ENCODE data around the gene RIMBP2. TPM values are rescaled to one million over a fixed set of nuclear protein-coding genes. Genes with fewer than 3 reads are reported as not detected.

Gene RIMBP2
- total and polyA plus RNA-seq, 9 of the 15 experiments (the other 6 are each of a cell fraction or from before 2014, with no cell fraction given): not detected

- H3K36me3 ChIP-seq (ENCODE audit: control insufficient read depth, insufficient read depth, low read length): no peaks in the 10 kb centered on the region
- peaks cover 10 to 57% of the 10 kb centered on the region in 2 experiments; a peak in 4 of 5 replicates for H3K27me3 ChIP-seq (ENCODE audit: control insufficient read depth in 2 of 2, insufficient read depth in 2 of 2, low read length in 2 of 2)
- CTCF ChIA-PET (ENCODE audit: low intra/inter-chr PET ratio): no interaction called here
- DNase-seq (ENCODE audit: extremely low read depth in 1 of 4, low spot score in 3 of 4) (no peak), FAIRE-seq (no peak), ATAC-seq (no peak)
- in situ Hi-C loops (cut with MboI): no loop called here
- H3K79me2 ChIP-seq (ENCODE audit: control insufficient read depth, insufficient read depth, low read length): no peaks in the 10 kb centered on the region
- H4K20me1 ChIP-seq (replicated peaks; ENCODE audit: control insufficient read depth, insufficient read depth, low read length): no peaks in the 10 kb centered on the region
- no peak overlapping the region for H3K4me3 ChIP-seq
- H3K27ac ChIP-seq (ENCODE audit: extremely low read depth, low read depth, low read length): no peak overlapping the region
- TF ChIP-seq ETV1 (tag; conservative IDR thresholded peaks at IDR 0.05; ENCODE audit: low read depth) (no peak), CHD2 (IDR thresholded peaks at IDR 0.05; ENCODE audit: low read depth, low read length) (no peak), SETDB1 (IDR thresholded peaks at IDR 0.05; ENCODE audit: low read length) (no peak), ZSCAN29 (IDR thresholded peaks at IDR 0.05) (no peak)
- POLR2A ChIA-PET: no interaction called here
- H2AFZ ChIP-seq (ENCODE audit: low read depth, low read length): no peak overlapping the region
- H3K9ac ChIP-seq (ENCODE audit: insufficient read depth in 1 of 2, low read depth in 2 of 2, low read length in 2 of 2): no peak overlapping the region
- no peaks in the 10 kb centered on the region; a peak in 1 of 5 replicates for H3K4me1 ChIP-seq (replicated peaks in 1 of 2; ENCODE audit: control insufficient read depth in 2 of 2, insufficient read depth in 2 of 2, low read length in 2 of 2)
- H3K9me1 ChIP-seq (ENCODE audit: control insufficient read depth, insufficient read depth, low read length): no peaks in the 10 kb centered on the region
- 0% methylated on average over 5 of the region's 5 CpGs for WGBS (ENCODE audit: insufficient coverage, low coverage, missing lambda C conversion rate)
- H3K9me3 ChIP-seq (replicated peaks; ENCODE audit: control insufficient read depth, insufficient read depth, low read depth, low read length): no peaks in the 10 kb centered on the region
- intact Hi-C loops (cut with micrococcal nuclease): no loop called here
- H3K4me2 ChIP-seq (ENCODE audit: insufficient read depth, low read length): no peak overlapping the region
- no TSS peak for BruUV-seq (replicated peaks)
Observed at GRCh38 chr12:130488358-130488710, 227.8 kb downstream of the RIMBP2 start.

- ChIA-PET POLR2A (no interaction called here), CTCF (ENCODE audit: low intra/inter-chr PET ratio) (no interaction called here)
- Histone ChIP-seq H3K27me3 (ENCODE audit: control insufficient read depth in 2 of 2, insufficient read depth in 2 of 2, low read length in 2 of 2) (peaks cover 10 to 56% of the 10 kb centered on the region in 2 experiments; a peak in 4 of 5 replicates), H3K36me3 (ENCODE audit: control insufficient read depth, insufficient read depth, low read length) (no peaks in the 10 kb centered on the region), H3K79me2 (ENCODE audit: control insufficient read depth, insufficient read depth, low read length) (no peaks in the 10 kb centered on the region), H3K9me1 (ENCODE audit: control insufficient read depth, insufficient read depth, low read length) (no peaks in the 10 kb centered on the region), H3K27ac (ENCODE audit: extremely low read depth, low read depth, low read length) (no peak overlapping the region), H3K4me3 (no peak overlapping the region), H3K9ac (ENCODE audit: insufficient read depth in 1 of 2, low read depth in 2 of 2, low read length in 2 of 2) (no peak overlapping the region), H3K9me3 (replicated peaks; ENCODE audit: control insufficient read depth, insufficient read depth, low read depth, low read length) (no peaks in the 10 kb centered on the region), H3K4me1 (replicated peaks in 1 of 2; ENCODE audit: control insufficient read depth in 2 of 2, insufficient read depth in 2 of 2, low read length in 2 of 2) (no peaks in the 10 kb centered on the region; a peak in 1 of 5 replicates), H3K4me2 (ENCODE audit: insufficient read depth, low read length) (no peak overlapping the region), H2AFZ (ENCODE audit: low read depth, low read length) (no peak overlapping the region), H4K20me1 (replicated peaks; ENCODE audit: control insufficient read depth, insufficient read depth, low read length) (no peaks in the 10 kb centered on the region)
- DNase-seq (ENCODE audit: extremely low read depth in 1 of 4, low spot score in 3 of 4) (no peak), ATAC-seq (no peak), FAIRE-seq (no peak)
- intact Hi-C loops (cut with micrococcal nuclease) (no loop called here), in situ Hi-C loops (cut with MboI) (no loop called here)
- no peak for TF ChIP-seq ASH1L (IDR thresholded peaks at IDR 0.05; ENCODE audit: borderline replicate concordance, low read depth, partially characterized antibody)
- no peak for TF ChIP-seq FOXK1 (CRISPR knock-in tag; IDR thresholded peaks at IDR 0.05; ENCODE audit: borderline replicate concordance)
- no peak for TF ChIP-seq BRF1 (IDR thresholded peaks at IDR 0.05; ENCODE audit: borderline replicate concordance, extremely low read depth, insufficient read length)
- no peak for TF ChIP-seq BHLHE40 (IDR thresholded peaks at IDR 0.05; ENCODE audit: low read length)
- no peak for TF ChIP-seq ZNF696 (CRISPR knock-in tag; conservative IDR thresholded peaks at IDR 0.05)
- no peak for TF ChIP-seq PCBP1 (IDR thresholded peaks at IDR 0.05; ENCODE audit: low read depth, low read length, poor library complexity, severe bottlenecking)
- BruUV-seq (replicated peaks): no TSS peak
- 0% methylated on average over 11 of the region's 11 CpGs for WGBS (ENCODE audit: insufficient coverage, low coverage, missing lambda C conversion rate)
Observed at GRCh38 chr12:130487636-130488357, 228.3 kb downstream of the RIMBP2 start.

Data from K562 (cell line).